K562 (cell line): ENCODE measurements around the gene ZFAND2B. TPM values are rescaled to one million over a fixed set of nuclear protein-coding genes. Genes with fewer than 3 reads are reported as not detected.

Source experiments
- ATAC-seq: fragments of 200-7000 bp; cut with Tn5 transposase; 3 replicates; pipeline ENCODE4 v1.9.1; 2020; ENCODE audit warnings: moderate library complexity
- BruUV-seq: library from RNA; stranded (reverse); fragments of 400-500 nt; replicated peaks from 2 replicates; lab custom pipeline; 2021; lab: Mats Ljungman, UMichigan
- CTCF ChIA-PET: fragments of 300-600 bp; formaldehyde crosslinking; extraction: SDS; loops from one replicate; lab custom pipeline; 2021; ENCODE audit warnings: low intra/inter-chr PET ratio; lab: Yijun Ruan, JAX
- POLR2A ChIA-PET: fragments of 300-600, 350-650 bp; sonication (Branson Sonifier 250); formaldehyde crosslinking; extraction: SDS; loops from one replicate; lab custom pipeline; 2021; ENCODE audit warnings: antibody characterized with exemption, inconsistent platforms; lab: Yijun Ruan, JAX
- DNase-seq, 4 experiments: peaks; one replicate each; pipeline versions ENCODE4 v3.0.0 to v3.0.0-alpha.2; 2011 to 2018; ENCODE audit warnings: low spot score in 3 of 4, mixed read lengths in 3 of 4; ENCODE audit errors: extremely low read depth in 1 of 4
- FAIRE-seq: peaks from 2 replicates; lab custom pipeline; 2011; peaks lifted over from hg19 to GRCh38; lab: Jason Lieb, UNC
- H2AFZ ChIP-seq: 2 replicates; pipeline ENCODE4 v1.6.0; 2011; ENCODE audit warnings: low read depth, low read length, control low read depth, inconsistent platforms
- H3K27ac ChIP-seq: fragments of 200-600 bp; 3 replicates; pipeline ENCODE4 v1.8.0; 2011; ENCODE audit warnings: low read depth, mild to moderate bottlenecking, control low read depth, inconsistent platforms, low read length, moderate library complexity, mixed read lengths; ENCODE audit errors: extremely low read depth
- H3K27me3 ChIP-seq, 2 experiments: fragments of 300-600 bp in 1 of 2; 2 replicates in 1 of 2; 3 replicates in 1 of 2; pipeline versions ENCODE4 v1.6.0 to v1.8.0; 2011; ENCODE audit warnings: inconsistent platforms in 2 of 2, low read length in 2 of 2, mild to moderate bottlenecking in 1 of 2, mixed read lengths in 1 of 2, moderate library complexity in 1 of 2; ENCODE audit not compliant: control insufficient read depth in 2 of 2, insufficient read depth in 2 of 2
- H3K36me3 ChIP-seq: fragments of 300-600 bp; 3 replicates; pipeline ENCODE4 v1.8.0; 2011; ENCODE audit warnings: mild to moderate bottlenecking, low read length, inconsistent platforms; ENCODE audit not compliant: control insufficient read depth, insufficient read depth
- H3K4me1 ChIP-seq, 2 experiments: fragments of 200-600 bp in 1 of 2; replicated peaks in 1 of 2; 2 replicates in 1 of 2; 3 replicates in 1 of 2; pipeline versions ENCODE4 v1.5.1 to v1.8.0; 2011; ENCODE audit warnings: inconsistent platforms in 2 of 2, low read length in 2 of 2, mild to moderate bottlenecking in 1 of 2, mixed read lengths in 1 of 2, moderate library complexity in 1 of 2; ENCODE audit not compliant: control insufficient read depth in 2 of 2, insufficient read depth in 2 of 2
- H3K4me2 ChIP-seq: 2 replicates; pipeline ENCODE4 v1.6.1; 2011; ENCODE audit warnings: low read length, control low read depth, inconsistent platforms, mixed read lengths; ENCODE audit not compliant: insufficient read depth
- H3K4me3 ChIP-seq: fragments of 200-600 bp; sonication (generic), shearing (Covaris generic); 2 replicates; pipeline ENCODE4 v1.5.1; 2016; ENCODE audit warnings: control low read depth, inconsistent platforms
- H3K79me2 ChIP-seq: fragments of 200-600 bp; 3 replicates; pipeline ENCODE4 v1.8.0; 2011; ENCODE audit warnings: low read length, inconsistent platforms; ENCODE audit not compliant: control insufficient read depth, insufficient read depth
- H3K9ac ChIP-seq, 2 experiments: 2 replicates each; pipeline versions ENCODE4 v1.6.0 to v1.6.1; 2011; ENCODE audit warnings: low read depth in 2 of 2, low read length in 2 of 2, control low read depth in 1 of 2, inconsistent platforms in 1 of 2, mild to moderate bottlenecking in 1 of 2, mixed read lengths in 1 of 2; ENCODE audit not compliant: insufficient read depth in 1 of 2
- H3K9me1 ChIP-seq: one replicate; pipeline ENCODE4 v1.6.0; 2011; ENCODE audit warnings: inconsistent platforms, mild to moderate bottlenecking, low read length, moderate library complexity; ENCODE audit not compliant: control insufficient read depth, insufficient read depth
- H3K9me3 ChIP-seq: replicated peaks from 2 replicates; pipeline ENCODE4 v1.5.1; 2011; ENCODE audit warnings: low read depth, low read length, inconsistent platforms; ENCODE audit not compliant: control insufficient read depth, insufficient read depth
- H4K20me1 ChIP-seq: replicated peaks from 2 replicates; pipeline ENCODE4 v1.6.1; 2011; ENCODE audit warnings: low read length, inconsistent platforms, mixed read lengths; ENCODE audit not compliant: control insufficient read depth, insufficient read depth
- BCOR ChIP-seq: fragments of 450-650 bp; IDR thresholded peaks from 2 replicates; pipeline ENCODE4 v1.6.1; 2016
- BRCA1 ChIP-seq, 2 experiments: fragments of 450-650 bp in 1 of 2; sonication (generic) in 1 of 2; formaldehyde crosslinking in 1 of 2; IDR thresholded peaks; 2 replicates each; pipeline versions ENCODE4 v1.5.0 to v1.6.1; 2017 to 2020; ENCODE audit warnings: mild to moderate bottlenecking in 1 of 2, missing genetic modification reagents in 1 of 2
- CHD4 ChIP-seq: fragments of 200-600 bp; sonication (generic); IDR thresholded peaks from 3 replicates; pipeline ENCODE4 v1.6.1; 2012; ENCODE audit warnings: low read depth, mild to moderate bottlenecking, mixed read lengths, low read length, inconsistent platforms; ENCODE audit not compliant: insufficient read depth, insufficient replicate concordance, poor library complexity, severe bottlenecking
- GABPB1 ChIP-seq: sonication (generic); formaldehyde crosslinking; IDR thresholded peaks from 2 replicates; pipeline ENCODE4 v1.8.0; 2022; ENCODE audit warnings: mild to moderate bottlenecking, missing genetic modification reagents
- KDM1A ChIP-seq, 2 experiments: fragments of 450-650 bp; IDR thresholded peaks; 2 replicates each; pipeline ENCODE4 v1.6.1; 2016; ENCODE audit warnings: mild to moderate bottlenecking in 2 of 2
- MCM7 ChIP-seq, 2 experiments: fragments of 450-650 bp; IDR thresholded peaks; 2 replicates each; pipeline ENCODE4 v1.6.1; 2016 to 2018
- NR2C1 ChIP-seq, 2 experiments: fragments of 450-650 bp; IDR thresholded peaks; 2 replicates each; pipeline ENCODE4 v1.6.1; 2017; ENCODE audit warnings: mild to moderate bottlenecking in 2 of 2, antibody characterized with exemption in 1 of 2, inconsistent platforms in 1 of 2, missing compliant biosample characterization in 1 of 2, missing genetic modification characterization in 1 of 2
- OTX1 ChIP-seq: fragments of 450-650 bp; formaldehyde crosslinking; IDR thresholded peaks from 2 replicates; pipeline ENCODE4 v1.4.0; 2022; ENCODE audit warnings: mild to moderate bottlenecking
- TAF1 ChIP-seq: IDR thresholded peaks from 2 replicates; pipeline ENCODE4 v1.6.1; 2011; ENCODE audit warnings: mild to moderate bottlenecking, low read length, moderate library complexity; ENCODE audit not compliant: insufficient read depth, control insufficient read depth, severe bottlenecking; ENCODE audit errors: extremely low read depth
- WGBS: fragments of 100-300 bp; shearing (Covaris generic); methylation state at CpG from one replicate; pipeline ENCODE4 v1.1.6; 2016; ENCODE audit warnings: low coverage, mixed read lengths; ENCODE audit not compliant: insufficient coverage; ENCODE audit errors: missing lambda C conversion rate; 5-methylcytosine and 5-hydroxymethylcytosine counted together
- in situ Hi-C: fragments of 300-500 bp; cut with MboI; formaldehyde crosslinking; loops from 4 replicates; pipeline ENCODE4 v1.15.0; 2018; ENCODE audit warnings: inconsistent platforms, mixed read lengths
- intact Hi-C: fragments of 100-400 bp; cut with micrococcal nuclease; formaldehyde crosslinking; loops from 2 replicates; pipeline ENCODE4 v1.14.2; 2022
- polyA plus RNA-seq, 8 experiments: library from polyadenylated mRNA; depleted of rRNA in 4 of 8; stranded (reverse) in 5 of 8; unstranded in 3 of 8; fragments of >200 nt; fragmentation: Nextera tagmentation in 2 of 8; fragmentation: Illumina TruSeq in 1 of 8; extraction: Ambion mirVana in 2 of 8; extraction: Trizol in 1 of 8; gene quantifications; 2 replicates each; pipeline versions ENCODE4 v1.2.1 to v1.2.3, GENCODE V29; 2011 to 2014; ENCODE audit warnings: inconsistent platforms in 1 of 8, missing spikeins in 1 of 8
- total RNA-seq, 7 experiments: library from RNA; depleted of rRNA in 6 of 7; stranded (reverse); fragments of >200 nt in 6 of 7; fragmentation: Illumina TruSeq in 2 of 7; extraction: Trizol in 2 of 7; gene quantifications; 2 replicates each; pipeline versions ENCODE4 v1.2.1 to v1.2.3, GENCODE V29; 2011 to 2021; ENCODE audit warnings: low replicate concordance in 1 of 7
- TF ChIP-seq, protein P1 (sequence below): fragments of 450-650 bp; formaldehyde crosslinking; IDR thresholded peaks from 2 replicates; pipeline ENCODE4 v1.4.0; 2022; ENCODE audit warnings: mild to moderate bottlenecking, moderate library complexity

ZFAND2B gene
- total and polyA plus RNA-seq, 9 of the 15 experiments (the other 6 are each of a cell fraction or from before 2014, with no cell fraction given), result 9.9 to 33.3 (median 26.1) TPM

DNA sequence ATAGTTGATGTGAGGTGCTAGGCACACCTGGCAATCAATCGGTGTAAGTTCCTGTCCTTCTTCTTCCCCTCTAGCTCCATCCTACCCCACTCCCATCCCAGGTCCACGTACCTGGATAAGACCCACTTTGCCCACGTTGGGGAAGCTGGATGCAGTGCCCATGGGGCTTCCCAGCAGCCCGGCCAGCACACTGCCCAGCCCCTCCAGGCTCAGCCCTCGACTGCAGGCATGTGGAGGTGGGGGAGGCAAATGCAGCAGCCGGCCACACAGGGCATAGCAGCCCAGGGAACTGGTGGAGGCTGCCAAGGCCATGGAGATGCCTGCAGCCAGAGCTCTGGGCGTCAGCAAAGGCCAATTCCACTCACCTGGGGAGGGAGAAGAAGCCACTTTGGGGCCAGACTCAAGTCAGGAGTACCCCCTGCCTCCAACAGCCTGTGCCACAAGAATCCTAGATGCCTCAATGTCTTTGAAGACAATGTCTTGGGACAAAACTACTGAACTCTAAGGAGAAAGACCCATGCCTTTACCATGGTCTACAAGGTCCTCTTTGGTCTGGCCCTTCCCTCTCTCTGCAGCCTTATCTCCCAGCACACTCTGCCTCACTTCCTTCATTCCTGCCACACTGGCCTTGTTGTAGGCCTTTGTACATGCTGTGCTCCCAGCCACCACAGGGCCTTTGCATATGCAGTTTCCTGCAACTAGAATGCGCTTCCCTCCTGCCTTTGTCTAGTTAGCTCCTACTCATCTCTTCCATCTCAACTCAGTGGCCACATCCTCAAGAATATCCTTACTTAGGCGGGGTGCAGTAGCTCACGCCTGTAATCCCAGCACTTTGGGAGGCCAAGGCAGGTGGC is 41.3 kb upstream of the ZFAND2B start:
- intact Hi-C loops, result no loop called here
- Histone ChIP-seq H3K27ac (no peak overlapping the region), H2AFZ (no peak overlapping the region), H4K20me1 (no peaks in the 10 kb centered on the region), H3K9me3 (no peaks in the 10 kb centered on the region), H3K27me3 (no peaks in the 10 kb centered on the region), H3K4me1 (peaks cover 6 to 8% of the 10 kb centered on the region in 2 experiments; a peak in 4 of 5 replicates), H3K36me3 (no peaks in the 10 kb centered on the region), H3K4me3 (no peak overlapping the region), H3K4me2 (no peak overlapping the region), H3K9me1 (no peaks in the 10 kb centered on the region), H3K9ac (no peak overlapping the region), H3K79me2 (no peaks in the 10 kb centered on the region)
- 40% methylated on average over 7 of the region's 10 CpGs for WGBS
- in situ Hi-C loops, result no loop called here
- DNase-seq, result no peak
- BruUV-seq, result no TSS peak
- TF ChIP-seq GABPB1 (CRISPR knock-in tag) (no peak), BCOR (peak; percentile 65; the same call in 1 of the 2 replicates), NR2C1 (IDR thresholded peaks at IDR 0.05) (no peak), NR2C1 (tag; IDR thresholded peaks at IDR 0.05) (no peak), MCM7 (IDR thresholded peaks at IDR 0.05) (no peak), OTX1 (CRISPR knock-in tag) (no peak), TAF1 (no peak), BRCA1 (IDR thresholded peaks at IDR 0.05) (no peak), BRCA1 (CRISPR knock-in tag; IDR thresholded peaks at IDR 0.05) (no peak), CHD4 (no peak), KDM1A (IDR thresholded peaks at IDR 0.05) (0 out of 4 replicates have a peak, but pooled peaks have one; percentile 11 to 24)
- TF ChIP-seq, protein P1, sequence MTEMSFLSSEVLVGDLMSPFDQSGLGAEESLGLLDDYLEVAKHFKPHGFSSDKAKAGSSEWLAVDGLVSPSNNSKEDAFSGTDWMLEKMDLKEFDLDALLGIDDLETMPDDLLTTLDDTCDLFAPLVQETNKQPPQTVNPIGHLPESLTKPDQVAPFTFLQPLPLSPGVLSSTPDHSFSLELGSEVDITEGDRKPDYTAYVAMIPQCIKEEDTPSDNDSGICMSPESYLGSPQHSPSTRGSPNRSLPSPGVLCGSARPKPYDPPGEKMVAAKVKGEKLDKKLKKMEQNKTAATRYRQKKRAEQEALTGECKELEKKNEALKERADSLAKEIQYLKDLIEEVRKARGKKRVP (CRISPR knock-in tag), result no peak
- no peak for FAIRE-seq
- ChIA-PET CTCF (no interaction called here), POLR2A (interaction anchor here (1.3 kb wide), 1 partner anchor 12 kb away, joined by 3 read pairs; no protein-coding TSS in a partner anchor)
- no peak for ATAC-seq
